IPS-20b (cell line): ENCODE results near the gene LRRC8C.

Source experiments
- H3K27ac ChIP-seq: one replicate; pipeline ENCODE4 v1.5.1; 2013; ENCODE audit warnings: low read length
- H3K27me3 ChIP-seq: 2 replicates; pipeline ENCODE4 v1.6.1; 2013; ENCODE audit warnings: mild to moderate bottlenecking, low read length, inconsistent platforms; ENCODE audit not compliant: insufficient read depth
- H3K36me3 ChIP-seq: 2 replicates; pipeline ENCODE4 v1.6.1; 2013; ENCODE audit warnings: low read depth, mild to moderate bottlenecking, inconsistent platforms, low read length, moderate library complexity; ENCODE audit not compliant: insufficient read depth
- H3K4me1 ChIP-seq: 2 replicates; pipeline ENCODE4 v1.6.1; 2013; ENCODE audit warnings: mild to moderate bottlenecking, control low read depth, inconsistent platforms, low read length, moderate library complexity; ENCODE audit not compliant: insufficient read depth
- H3K4me3 ChIP-seq: 2 replicates; pipeline ENCODE4 v1.5.1; 2013; ENCODE audit warnings: mild to moderate bottlenecking, low read length, inconsistent platforms
- H3K9ac ChIP-seq: 2 replicates; pipeline ENCODE4 v1.6.1; 2013; ENCODE audit warnings: low read depth, mild to moderate bottlenecking, inconsistent platforms, low read length, moderate library complexity
- H3K9me3 ChIP-seq: 2 replicates; pipeline ENCODE4 v1.6.1; 2013; ENCODE audit warnings: mild to moderate bottlenecking, low read depth, low read length, inconsistent platforms; ENCODE audit not compliant: insufficient read depth

The LRRC8C gene

DNA sequence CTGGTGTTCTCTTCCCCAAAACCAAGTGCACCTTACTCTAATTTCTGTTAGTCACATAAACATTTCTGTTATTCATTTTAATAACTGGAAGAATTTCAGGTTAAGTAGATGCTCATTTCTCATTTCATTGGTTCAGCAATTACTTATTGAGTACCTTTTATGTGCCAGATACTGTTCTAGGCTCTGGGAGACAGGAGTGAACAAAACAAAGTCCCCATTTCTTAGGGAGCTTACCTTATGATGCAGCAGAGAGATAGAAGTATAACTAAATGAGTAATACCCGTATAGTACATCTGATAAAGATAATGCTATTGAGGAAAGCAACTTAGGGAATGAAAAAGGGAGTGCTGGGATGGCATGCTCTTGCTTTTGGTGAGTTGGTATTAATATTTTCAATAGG is 33.7 kb downstream of the LRRC8C start:
- Histone ChIP-seq H3K9me3 (no peaks in the 10 kb centered on the region), H3K4me1 (no peaks in the 10 kb centered on the region), H3K27ac (no peak overlapping the region), H3K36me3 (no peaks in the 10 kb centered on the region), H3K27me3 (no peaks in the 10 kb centered on the region), H3K9ac (no peak overlapping the region), H3K4me3 (no peak overlapping the region)

DNA sequence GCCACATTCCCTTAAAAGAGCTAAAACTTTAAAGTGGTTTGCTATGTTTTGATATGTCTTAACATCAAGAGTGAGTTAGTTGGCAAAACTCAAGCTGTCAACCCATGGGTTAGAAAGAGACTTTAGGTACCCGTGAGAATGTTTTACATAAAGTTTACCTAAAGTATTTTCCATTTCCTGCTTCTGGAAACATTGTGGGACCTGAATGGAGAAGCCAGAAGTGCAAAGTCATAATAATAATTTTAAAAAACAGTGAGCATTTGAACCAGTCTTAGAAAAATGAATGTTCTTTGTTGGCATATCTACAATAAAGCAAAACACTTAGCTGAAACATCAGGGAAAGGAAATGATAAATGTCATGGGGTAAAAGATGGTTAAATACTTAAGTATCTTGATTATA is 34.8 kb downstream of the LRRC8C start:
- Histone ChIP-seq H3K27ac (no peak overlapping the region), H3K9ac (no peak overlapping the region), H3K36me3 (no peaks in the 10 kb centered on the region), H3K4me3 (no peak overlapping the region), H3K27me3 (no peaks in the 10 kb centered on the region), H3K9me3 (no peaks in the 10 kb centered on the region), H3K4me1 (no peaks in the 10 kb centered on the region)

DNA sequence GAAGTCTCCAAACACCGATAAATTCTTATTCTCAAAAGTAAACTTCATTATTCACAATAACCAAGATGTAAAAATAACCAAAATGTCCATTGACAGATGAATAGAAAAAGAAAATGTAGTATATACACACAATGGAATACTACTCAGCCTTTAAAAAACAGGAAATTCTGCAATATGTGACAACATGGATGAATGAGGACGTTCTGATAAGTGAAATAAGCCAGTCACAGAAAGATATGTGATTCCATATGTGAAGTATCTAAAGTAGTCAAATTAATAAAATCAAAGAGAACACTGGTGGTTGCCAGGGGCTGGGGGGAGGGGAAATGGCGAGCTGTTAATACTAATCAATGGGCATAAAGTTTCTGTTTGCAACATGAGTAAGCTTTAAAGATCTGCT is 36.0 kb downstream of the LRRC8C start:
- H3K36me3 ChIP-seq, result no peaks in the 10 kb centered on the region
- no peak overlapping the region for H3K27ac ChIP-seq

DNA sequence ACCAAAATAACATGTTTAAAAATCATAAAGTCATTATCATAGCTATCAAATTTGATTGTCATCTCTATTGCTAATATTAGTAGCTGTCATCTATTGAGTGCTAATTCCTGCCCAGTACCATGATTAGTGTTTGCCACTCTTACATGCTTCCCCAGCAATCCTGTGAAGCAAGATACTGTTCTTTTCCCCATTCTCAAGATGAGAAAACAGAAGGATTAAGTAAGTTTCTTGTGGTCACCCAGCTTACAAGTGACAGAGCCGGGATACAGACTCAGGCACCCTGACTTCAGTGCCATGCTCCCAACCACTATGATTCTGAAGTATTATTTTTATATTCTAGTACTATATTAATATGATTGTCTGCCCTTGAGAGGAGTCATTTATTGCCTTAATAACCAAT is 36.5 kb downstream of the LRRC8C start:
- no peaks in the 10 kb centered on the region for H3K4me1 ChIP-seq
- no peaks in the 10 kb centered on the region for H3K9me3 ChIP-seq
- no peaks in the 10 kb centered on the region for H3K36me3 ChIP-seq
- no peaks in the 10 kb centered on the region for H3K27me3 ChIP-seq
- H3K4me3 ChIP-seq, result no peak overlapping the region
- no peak overlapping the region for H3K27ac ChIP-seq
- no peak overlapping the region for H3K9ac ChIP-seq

More for the DNA sequence above, 36.0 kb downstream of the LRRC8C start:
- no peak overlapping the region for H3K9ac ChIP-seq
- no peak overlapping the region for H3K4me3 ChIP-seq
- H3K9me3 ChIP-seq, result no peaks in the 10 kb centered on the region
- no peaks in the 10 kb centered on the region for H3K4me1 ChIP-seq
- H3K27me3 ChIP-seq, result no peaks in the 10 kb centered on the region

DNA sequence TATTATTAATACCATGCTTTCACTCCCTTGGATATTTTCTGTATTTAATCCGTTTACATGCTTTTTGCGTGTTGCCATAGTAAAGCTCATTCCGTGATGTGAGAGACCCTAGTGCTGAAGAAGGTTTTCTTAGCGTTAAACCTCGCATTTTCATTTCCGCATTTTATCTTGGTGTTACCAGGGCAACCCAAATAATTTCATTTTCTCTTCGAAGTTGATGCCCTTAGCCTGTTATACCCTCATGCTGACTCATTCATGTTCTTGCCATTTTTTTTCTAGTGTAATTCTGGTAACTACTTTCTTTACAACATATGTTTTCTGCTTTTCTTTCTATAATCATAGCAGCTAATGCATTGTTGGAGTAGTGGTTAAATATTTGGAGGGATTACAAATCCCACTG is 37.2 kb downstream of the LRRC8C start:
- H3K36me3 ChIP-seq, result no peaks in the 10 kb centered on the region
- H3K9me3 ChIP-seq, result no peaks in the 10 kb centered on the region
- no peak overlapping the region for H3K4me3 ChIP-seq
- H3K4me1 ChIP-seq, result no peaks in the 10 kb centered on the region
- H3K27ac ChIP-seq, result no peak overlapping the region
- no peaks in the 10 kb centered on the region for H3K27me3 ChIP-seq
- no peak overlapping the region for H3K9ac ChIP-seq

DNA sequence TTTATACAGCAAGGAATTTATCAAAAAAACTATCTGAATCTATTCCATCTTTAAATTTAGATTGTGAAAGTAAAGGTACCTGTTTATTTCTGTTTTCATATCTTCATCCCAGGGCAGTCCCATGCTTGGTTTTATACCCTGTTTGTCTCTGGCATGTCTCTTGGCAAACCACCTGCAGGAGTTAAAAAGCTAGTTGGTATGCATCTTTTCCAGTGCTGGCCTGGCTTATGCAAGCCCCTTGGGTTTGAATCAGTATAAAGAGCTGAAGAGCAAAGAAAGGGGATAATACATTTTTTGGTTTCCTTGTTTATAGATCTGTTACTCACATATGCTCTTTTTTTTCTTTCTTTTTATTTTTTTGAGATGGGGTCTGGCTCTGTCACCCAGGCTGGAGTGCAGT is 37.8 kb downstream of the LRRC8C start:
- Histone ChIP-seq H3K4me3 (no peak overlapping the region), H3K27me3 (no peaks in the 10 kb centered on the region), H3K9me3 (no peaks in the 10 kb centered on the region), H3K27ac (no peak overlapping the region), H3K4me1 (no peaks in the 10 kb centered on the region), H3K36me3 (no peaks in the 10 kb centered on the region), H3K9ac (no peak overlapping the region)

DNA sequence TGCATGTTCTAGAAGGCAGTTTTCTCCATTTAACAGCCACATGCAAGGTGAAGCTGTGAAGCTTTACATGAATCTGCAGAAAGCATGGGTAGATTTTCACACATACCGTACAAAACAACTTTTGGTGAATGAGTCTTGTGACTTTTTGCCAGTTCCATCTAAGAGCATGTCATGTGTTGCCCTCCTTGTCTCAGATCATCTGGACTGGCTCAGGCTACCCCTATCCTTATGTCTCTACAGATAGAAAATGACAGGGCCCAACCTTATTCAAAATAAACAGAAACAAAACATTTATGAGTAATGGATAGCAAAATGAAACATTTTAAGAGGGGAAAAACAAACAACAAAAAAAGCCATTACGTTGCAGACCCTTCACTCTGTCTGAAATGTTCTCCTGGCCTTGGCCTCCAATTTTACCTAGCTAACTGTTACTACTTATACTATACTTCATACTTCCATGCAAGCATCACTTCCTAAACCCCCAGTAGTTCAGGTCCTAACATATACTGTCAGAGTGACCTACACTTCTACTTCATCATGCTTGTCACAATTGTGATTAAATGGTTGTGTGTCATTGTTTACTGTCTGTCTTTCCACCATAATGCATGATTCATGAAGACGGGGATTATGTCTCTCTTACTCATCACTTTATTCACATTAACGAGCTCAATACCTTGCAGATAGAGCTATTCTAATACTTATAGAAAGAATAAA is 39.0 kb downstream of the LRRC8C start:
- Histone ChIP-seq H3K4me1 (no peaks in the 10 kb centered on the region), H3K27ac (no peak overlapping the region), H3K4me3 (no peak overlapping the region), H3K36me3 (no peaks in the 10 kb centered on the region), H3K27me3 (no peaks in the 10 kb centered on the region), H3K9me3 (no peaks in the 10 kb centered on the region), H3K9ac (no peak overlapping the region)

DNA sequence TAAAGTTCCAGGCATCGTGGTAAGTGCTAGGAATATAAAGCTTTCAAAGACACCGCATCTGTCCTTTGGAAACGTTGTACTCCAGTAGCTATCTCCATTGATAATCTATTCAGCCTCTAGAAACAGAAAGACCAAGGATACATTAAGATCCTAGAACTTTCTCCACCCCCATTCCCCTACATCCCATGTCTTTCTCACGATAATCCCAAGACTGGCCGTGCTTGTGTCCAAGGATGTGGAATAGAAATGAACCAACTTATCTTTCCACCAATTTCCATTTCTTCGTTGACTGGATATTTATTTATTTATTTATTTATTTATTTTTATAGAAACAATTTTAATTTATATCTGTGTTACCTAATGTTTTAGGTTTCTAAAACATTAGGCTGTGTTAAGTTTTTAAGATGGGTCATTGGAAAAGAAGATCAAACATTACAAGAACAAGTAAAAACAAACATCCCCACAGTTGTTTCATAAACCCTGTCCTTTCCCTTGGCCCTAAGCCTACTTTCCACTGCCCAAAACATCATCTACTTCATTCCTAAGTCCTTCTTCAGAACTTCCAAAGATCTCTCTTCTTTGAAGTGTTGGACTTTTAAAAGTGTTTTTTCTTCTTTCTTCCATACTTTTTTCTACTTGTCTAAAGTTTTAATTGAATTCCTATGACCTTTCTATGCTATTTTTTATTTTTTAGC is 39.7 kb downstream of the LRRC8C start:
- H3K4me3 ChIP-seq, result no peak overlapping the region
- H3K27me3 ChIP-seq, result no peaks in the 10 kb centered on the region
- no peaks in the 10 kb centered on the region for H3K9me3 ChIP-seq
- no peak overlapping the region for H3K27ac ChIP-seq
- no peak overlapping the region for H3K9ac ChIP-seq
- no peaks in the 10 kb centered on the region for H3K36me3 ChIP-seq
- no peaks in the 10 kb centered on the region for H3K4me1 ChIP-seq

DNA sequence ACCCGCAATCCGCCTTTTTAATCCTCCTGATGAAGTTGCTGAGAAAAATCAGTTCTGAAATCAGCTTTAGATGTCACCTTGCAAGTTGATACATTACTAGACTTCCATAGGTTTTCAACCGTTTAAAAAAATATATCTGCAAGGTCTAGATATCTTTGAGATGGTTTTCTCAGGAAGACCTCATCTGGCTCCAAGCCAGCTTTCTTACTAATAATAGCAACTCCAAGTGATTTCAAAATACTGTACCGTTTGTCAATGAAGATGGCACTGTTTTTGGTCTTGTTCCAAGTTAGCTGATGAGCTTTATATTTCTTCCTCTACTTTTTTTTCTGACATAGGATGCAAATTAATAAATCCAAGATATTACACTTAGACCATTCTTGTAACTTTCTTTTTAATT is 40.3 kb downstream of the LRRC8C start:
- Histone ChIP-seq H3K27me3 (no peaks in the 10 kb centered on the region), H3K4me1 (no peaks in the 10 kb centered on the region), H3K4me3 (no peak overlapping the region), H3K27ac (no peak overlapping the region), H3K9ac (no peak overlapping the region), H3K9me3 (no peaks in the 10 kb centered on the region), H3K36me3 (no peaks in the 10 kb centered on the region)

DNA sequence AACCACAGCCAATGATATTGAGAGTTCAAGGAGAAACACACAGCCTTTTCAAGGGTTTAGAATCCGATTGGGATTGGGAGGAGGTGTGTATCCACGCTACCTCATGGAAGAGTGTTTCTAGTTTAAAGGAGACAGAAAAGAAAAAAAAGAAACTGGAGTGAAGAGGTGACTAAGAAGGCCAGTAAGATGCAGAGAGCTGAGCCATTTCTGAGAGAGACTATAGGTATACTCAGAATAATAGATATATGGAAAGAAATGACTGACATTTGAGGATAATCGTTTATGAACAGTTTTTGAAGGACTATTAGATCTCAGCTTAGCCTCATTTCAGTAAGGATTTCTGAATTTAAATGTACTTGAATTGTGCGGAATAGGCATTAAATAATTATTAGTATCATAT is 42.8 kb downstream of the LRRC8C start:
- no peaks in the 10 kb centered on the region for H3K9me3 ChIP-seq
- H3K27ac ChIP-seq, result no peak overlapping the region
- no peaks in the 10 kb centered on the region for H3K4me1 ChIP-seq
- H3K9ac ChIP-seq, result no peak overlapping the region
- no peaks in the 10 kb centered on the region for H3K27me3 ChIP-seq
- no peaks in the 10 kb centered on the region for H3K36me3 ChIP-seq
- H3K4me3 ChIP-seq, result no peak overlapping the region

DNA sequence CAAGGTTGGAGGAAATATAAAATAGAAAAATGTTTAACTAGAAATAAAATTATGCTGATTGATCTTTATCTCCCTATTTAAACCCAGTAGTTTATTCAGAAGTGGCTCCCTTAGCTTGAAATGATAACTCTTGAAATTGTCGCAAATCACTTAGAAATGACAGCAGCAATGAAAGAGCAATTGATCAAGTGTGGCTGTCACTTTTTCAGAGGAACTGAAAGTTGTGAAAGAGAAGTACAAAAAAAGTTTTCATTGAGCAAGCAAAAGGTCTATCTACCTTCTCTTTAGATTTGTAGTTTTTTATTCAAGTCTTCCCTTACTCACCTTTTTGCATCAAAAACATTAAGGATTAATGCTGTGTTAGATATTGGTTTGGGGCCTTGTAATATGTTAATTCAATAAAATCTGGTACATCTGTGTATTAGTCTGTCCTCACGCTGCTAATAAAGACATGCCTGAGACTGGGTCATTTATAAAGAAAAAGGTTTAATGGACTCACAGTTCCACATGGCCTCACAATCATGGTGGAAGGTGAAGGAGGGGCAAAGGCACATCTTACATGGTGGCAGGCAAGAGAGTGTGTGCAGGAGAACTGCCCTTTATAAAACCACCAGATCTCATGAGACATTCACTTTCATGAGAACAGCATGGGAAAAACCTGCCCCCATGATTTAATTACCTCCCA is 48.3 kb downstream of the LRRC8C start:
- Histone ChIP-seq H3K27me3 (no peaks in the 10 kb centered on the region), H3K9ac (no peak overlapping the region), H3K9me3 (no peaks in the 10 kb centered on the region), H3K4me1 (no peaks in the 10 kb centered on the region), H3K27ac (no peak overlapping the region), H3K4me3 (no peak overlapping the region), H3K36me3 (no peaks in the 10 kb centered on the region)

DNA sequence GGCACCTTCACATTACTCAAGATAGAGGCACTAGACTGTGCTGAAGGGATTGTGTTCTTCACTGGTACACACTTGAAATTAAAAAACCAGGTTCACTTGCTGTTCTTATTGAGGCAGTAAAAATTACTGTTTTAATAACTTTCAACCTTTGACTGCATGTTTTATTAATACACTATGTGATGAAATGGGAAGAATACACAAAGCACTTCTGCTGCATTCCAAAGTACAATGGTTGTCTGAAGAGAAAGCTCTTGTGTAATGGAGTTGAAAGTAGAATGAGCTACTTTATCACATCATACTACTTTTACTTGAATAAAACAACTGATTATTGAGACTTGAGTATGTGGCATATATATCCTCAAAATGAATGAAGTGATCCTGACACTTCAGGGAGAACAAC is 49.7 kb downstream of the LRRC8C start:
- Histone ChIP-seq H3K9me3 (no peaks in the 10 kb centered on the region), H3K27me3 (no peaks in the 10 kb centered on the region), H3K27ac (no peak overlapping the region), H3K36me3 (no peaks in the 10 kb centered on the region), H3K9ac (no peak overlapping the region), H3K4me3 (no peak overlapping the region), H3K4me1 (no peaks in the 10 kb centered on the region)
